ENCODE results near the gene ADAMTS5.
A peak's percentile ranks its signal among the peaks of the same experiment; 100 is the strongest.

The ADAMTS5 gene

GRCh38 chr21:26883768-26884167 lies 83.1 kb downstream of the ADAMTS5 start:
- DNase-seq = no peak

GRCh38 chr21:26881504-26882228 lies 85.2 kb downstream of the ADAMTS5 start:
- DNase-seq = peak; percentile 75

GRCh38 chr21:26877018-26877417 lies 89.9 kb downstream of the ADAMTS5 start:
- DNase-seq = no peak

GRCh38 chr21:26874347-26874746 lies 92.5 kb downstream of the ADAMTS5 start:
- no peak for DNase-seq

Measured in NCI-H1694 treated with DMSO at 0.1 percent for 48 hours (cell line).